Embryonic facial prominence (tissue), 1 donor: ENCODE data around the gene ZFPM1.

Experiments used
- DNase-seq: peaks from one replicate; pipeline ENCODE4 v3.0.0-alpha.2; 2016; ENCODE audit errors: extremely low spot score

ZFPM1 gene

GRCh38 chr16:88417684-88418476, 35.2 kb upstream of the ZFPM1 start:
- no peak for DNase-seq

GRCh38 chr16:88418869-88419268, 34.2 kb upstream of the ZFPM1 start:
- DNase-seq = no peak

- no peak for DNase-seq
These were observed 33.3 kb upstream of the ZFPM1 start for GRCh38 chr16:88419790-88420189.

- DNase-seq = no peak
These were observed 32.6 kb upstream of the ZFPM1 start for GRCh38 chr16:88420496-88420895.

- no peak for DNase-seq
These were observed 31.8 kb upstream of the ZFPM1 start for GRCh38 chr16:88421301-88421700.

- no peak for DNase-seq
These were observed 31.1 kb upstream of the ZFPM1 start for GRCh38 chr16:88421871-88422433.

- DNase-seq = no peak
These were observed 30.2 kb upstream of the ZFPM1 start for GRCh38 chr16:88422733-88423447.

- no peak for DNase-seq
These were observed 29.6 kb upstream of the ZFPM1 start for GRCh38 chr16:88423448-88423850.

GRCh38 chr16:88424587-88425235, 28.4 kb upstream of the ZFPM1 start:
- DNase-seq = no peak

GRCh38 chr16:88426018-88426417, 27.1 kb upstream of the ZFPM1 start:
- no peak for DNase-seq

GRCh38 chr16:88427376-88427775, 25.7 kb upstream of the ZFPM1 start:
- DNase-seq = no peak

- DNase-seq = no peak
These were observed 24.9 kb upstream of the ZFPM1 start for GRCh38 chr16:88428156-88428555.

GRCh38 chr16:88428616-88429386, 24.3 kb upstream of the ZFPM1 start:
- no peak for DNase-seq

- DNase-seq = no peak
These were observed 23.5 kb upstream of the ZFPM1 start for GRCh38 chr16:88429387-88430184.

GRCh38 chr16:88430185-88430523, 22.9 kb upstream of the ZFPM1 start:
- DNase-seq = no peak

GRCh38 chr16:88430524-88431446, 22.3 kb upstream of the ZFPM1 start:
- no peak for DNase-seq

- no peak for DNase-seq
These were observed 21.4 kb upstream of the ZFPM1 start for GRCh38 chr16:88431651-88432050.

GRCh38 chr16:88432174-88432573, 20.9 kb upstream of the ZFPM1 start:
- no peak for DNase-seq

GRCh38 chr16:88432753-88433152, 20.3 kb upstream of the ZFPM1 start:
- no peak for DNase-seq
